ENCODE data around the gene FRMD5. TPM values are rescaled to one million over a fixed set of nuclear protein-coding genes. Genes with fewer than 3 reads are reported as not detected.

FRMD5 gene
- polyA plus RNA-seq, 1 donor (not counting 4 experiments of a cell fraction or from before 2014, with no cell fraction given), result 7.3 TPM

- FAIRE-seq, result no peak
- no peaks in the 10 kb centered on the region for H3K4me1 ChIP-seq (ENCODE audit: control insufficient read depth, extremely low read depth, insufficient read depth, low read length)
- no peak overlapping the region for H3K4me2 ChIP-seq (ENCODE audit: control insufficient read depth, extremely low read depth, insufficient read depth, low read depth, low read length)
- H3K9me1 ChIP-seq (ENCODE audit: control insufficient read depth, extremely low read depth, insufficient read depth, low read length), result no peaks in the 10 kb centered on the region
- no peak overlapping the region for H3K27ac ChIP-seq (ENCODE audit: control insufficient read depth, insufficient read depth, low read length)
- TF ChIP-seq CTCF (optimal IDR thresholded peaks at IDR 0.05 in 1 of 3, IDR thresholded peaks at IDR 0.05 in 1 of 3, conservative IDR thresholded peaks at IDR 0.05 in 1 of 3; ENCODE audit: extremely low read depth in 1 of 3, insufficient read depth in 2 of 3, low read length in 3 of 3) (no peak), EZH2 (IDR thresholded peaks at IDR 0.05; ENCODE audit: low read length) (no peak)
- H3K27me3 ChIP-seq (ENCODE audit: control insufficient read depth, extremely low read depth, insufficient read depth, low read length), result no peaks in the 10 kb centered on the region
- no peaks in the 10 kb centered on the region for H3K9me3 ChIP-seq (ENCODE audit: control insufficient read depth, low read depth, low read length)
- H3K36me3 ChIP-seq (ENCODE audit: control insufficient read depth in 2 of 2, extremely low read depth in 1 of 2, insufficient read depth in 2 of 2, low read length in 2 of 2), result no peaks in the 10 kb centered on the region
- no peaks in the 10 kb centered on the region for H4K20me1 ChIP-seq (ENCODE audit: control insufficient read depth, extremely low read depth, insufficient read depth, low read length)
- no peak overlapping the region for H3K9ac ChIP-seq (ENCODE audit: control insufficient read depth, extremely low read depth, insufficient read depth, low read length)
- H3K79me2 ChIP-seq (ENCODE audit: control insufficient read depth, insufficient read depth, low read length), result no peaks in the 10 kb centered on the region
- H3K4me3 ChIP-seq (ENCODE audit: control insufficient read depth in 2 of 3, extremely low read depth in 1 of 3, insufficient read depth in 2 of 3, low read depth in 1 of 3, low read length in 3 of 3), result no peak overlapping the region
- no peak for DNase-seq (ENCODE audit: low read depth, low spot score)
- H2AFZ ChIP-seq (ENCODE audit: control insufficient read depth, low read length), result no peak overlapping the region
- dilution Hi-C loops (cut with MboI; ENCODE audit: extremely low pct_ligation_motif_present, low sequenced_read_pairs), result no loop called here
These were observed 251.6 kb downstream of the FRMD5 start for GRCh38 chr15:43943511-43943910.

- no peak for FAIRE-seq
- no peak overlapping the region for H3K27ac ChIP-seq (ENCODE audit: control insufficient read depth, insufficient read depth, low read length)
- TF ChIP-seq CTCF (optimal IDR thresholded peaks at IDR 0.05 in 1 of 3, IDR thresholded peaks at IDR 0.05 in 1 of 3, conservative IDR thresholded peaks at IDR 0.05 in 1 of 3; ENCODE audit: extremely low read depth in 1 of 3, insufficient read depth in 2 of 3, low read length in 3 of 3) (no peak), EZH2 (IDR thresholded peaks at IDR 0.05; ENCODE audit: low read length) (no peak)
- no peaks in the 10 kb centered on the region for H3K36me3 ChIP-seq (ENCODE audit: control insufficient read depth in 2 of 2, extremely low read depth in 1 of 2, insufficient read depth in 2 of 2, low read length in 2 of 2)
- DNase-seq (ENCODE audit: low read depth, low spot score), result no peak
- no peaks in the 10 kb centered on the region for H3K9me1 ChIP-seq (ENCODE audit: control insufficient read depth, extremely low read depth, insufficient read depth, low read length)
- H3K4me1 ChIP-seq (ENCODE audit: control insufficient read depth, extremely low read depth, insufficient read depth, low read length), result no peaks in the 10 kb centered on the region
- H3K4me3 ChIP-seq (ENCODE audit: control insufficient read depth in 2 of 3, extremely low read depth in 1 of 3, insufficient read depth in 2 of 3, low read depth in 1 of 3, low read length in 3 of 3), result no peak overlapping the region
- no peak overlapping the region for H3K9ac ChIP-seq (ENCODE audit: control insufficient read depth, extremely low read depth, insufficient read depth, low read length)
- H2AFZ ChIP-seq (ENCODE audit: control insufficient read depth, low read length), result no peak overlapping the region
- H4K20me1 ChIP-seq (ENCODE audit: control insufficient read depth, extremely low read depth, insufficient read depth, low read length), result no peaks in the 10 kb centered on the region
- no peaks in the 10 kb centered on the region for H3K79me2 ChIP-seq (ENCODE audit: control insufficient read depth, insufficient read depth, low read length)
- H3K4me2 ChIP-seq (ENCODE audit: control insufficient read depth, extremely low read depth, insufficient read depth, low read depth, low read length), result no peak overlapping the region
- dilution Hi-C loops (cut with MboI; ENCODE audit: extremely low pct_ligation_motif_present, low sequenced_read_pairs), result no loop called here
- H3K9me3 ChIP-seq (ENCODE audit: control insufficient read depth, low read depth, low read length), result no peaks in the 10 kb centered on the region
- H3K27me3 ChIP-seq (ENCODE audit: control insufficient read depth, extremely low read depth, insufficient read depth, low read length), result no peaks in the 10 kb centered on the region
These were observed 252.9 kb downstream of the FRMD5 start for GRCh38 chr15:43942194-43942593.

Measured in keratinocyte (primary cell).